ENCODE data around the gene LCAT. TPM values are rescaled to one million over a fixed set of nuclear protein-coding genes. Genes with fewer than 3 reads are reported as not detected.

Gene LCAT
- total RNA-seq, 5 donors from 2014 or later (not counting 1 experiment from before 2014, with no cell fraction given), result 9.8 to 20.7 (median 18.7) TPM

DNA sequence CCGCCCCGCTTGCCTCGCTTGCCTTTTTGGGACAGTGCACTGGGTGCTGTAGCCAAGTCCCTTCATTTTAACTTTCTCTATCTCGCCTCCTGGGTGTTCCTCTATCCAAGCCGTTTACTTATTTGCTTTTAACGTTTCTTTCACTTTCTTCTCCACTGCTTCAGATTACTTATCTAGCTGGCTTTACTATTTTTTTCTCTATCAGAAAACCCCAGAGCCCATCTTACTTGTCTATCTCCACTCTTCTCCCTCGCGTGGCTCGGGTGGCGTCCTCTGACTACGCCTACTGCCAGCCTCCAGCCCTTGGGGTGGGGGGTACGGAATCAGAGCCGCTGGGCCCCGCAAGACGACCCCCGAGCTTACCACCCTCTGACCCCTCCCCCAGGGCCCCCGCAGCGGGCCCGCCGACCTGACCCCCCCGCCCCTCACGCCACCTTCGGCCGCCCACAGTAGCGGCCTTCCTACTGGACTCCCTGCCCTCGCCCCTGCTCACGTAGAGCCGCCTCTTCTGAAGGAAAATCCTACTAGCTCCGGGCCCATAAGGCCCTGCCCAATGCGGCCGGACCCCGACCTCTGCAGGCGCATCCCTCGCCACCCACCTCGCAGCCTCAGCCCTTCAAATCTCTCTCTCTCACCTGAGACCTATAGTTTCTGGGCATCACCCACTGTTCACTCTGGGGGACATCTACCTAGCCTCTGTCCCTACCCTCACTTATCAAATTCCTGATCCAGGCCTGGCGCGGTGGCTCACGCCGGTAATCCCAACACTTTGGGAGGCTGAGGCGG is 25.5 kb upstream of the LCAT start:
- DNase-seq (peak in 1 of 35 experiments; percentile 55), ATAC-seq (replicated peaks in 1 of 4) (peak in 2 of 4 experiments; percentile 34 to 41)
- 67% methylated on average over 20 of the region's 40 CpGs for WGBS (ENCODE audit: insufficient coverage)
- Histone ChIP-seq H3K4me1 (ENCODE audit: control insufficient read depth in 1 of 2, extremely low read depth in 1 of 2, insufficient read depth in 2 of 2, low read length in 2 of 2) (peaks cover 10 to 28% of the 10 kb centered on the region in 2 experiments), H3K9me3 (no peaks in the 10 kb centered on the region), H3K36me3 (ENCODE audit: control insufficient read depth in 2 of 2, extremely low read depth in 1 of 2, insufficient read depth in 1 of 2, low read length in 1 of 2) (no peaks in the 10 kb centered on the region), H3K27me3 (replicated peaks in 1 of 2; ENCODE audit: control insufficient read depth in 2 of 2, extremely low read depth in 1 of 2, insufficient read depth in 2 of 2, low read length in 1 of 2) (no peaks in the 10 kb centered on the region), H3K27ac (ENCODE audit: low read length) (peak overlapping the region; percentile 40), H3K4me3 (ENCODE audit: control insufficient read depth in 1 of 2, extremely low read depth in 1 of 2, low read length in 1 of 2) (peak overlapping the region; percentile 58 to 89)
- Mint-ChIP-seq H3K36me3 (no peaks in the 10 kb centered on the region), H3K4me3 (peak overlapping the region; percentile 85 to 93 (median 85)), H3K9me3 (no peaks in the 10 kb centered on the region), H3K4me1 (peaks cover 21 to 35% (median 23%) of the 10 kb centered on the region in 3 donors), H3K27ac (peak overlapping the region; percentile 91 to 92), H3K27me3 (no peaks in the 10 kb centered on the region)
- POLR2A ChIA-PET, result no interaction called here
- CTCF ChIA-PET, result interaction anchor here in 1 of 2 donors (1.0 kb wide), 1 partner anchor 19 kb away, joined by 3 read pairs; no protein-coding TSS in a partner anchor

GRCh38 chr16:67968400-67969253 is 24.7 kb upstream of the LCAT start, which contains the start of gene SLC12A4:
TSS of gene SLC12A4 (minus strand) at chr16:67968637. CDS start at chr16:67968553, 84 bp downstream.
- Histone ChIP-seq H3K4me3 (ENCODE audit: control insufficient read depth in 1 of 2, extremely low read depth in 1 of 2, low read length in 1 of 2) (peak within 1 kb of the TSS; percentile 58 to 89), H3K27me3 (replicated peaks in 1 of 2; ENCODE audit: control insufficient read depth in 2 of 2, extremely low read depth in 1 of 2, insufficient read depth in 2 of 2, low read length in 1 of 2) (no peaks in the 10 kb centered on the region), H3K9me3 (no peaks in the 10 kb centered on the region), H3K4me1 (ENCODE audit: control insufficient read depth in 1 of 2, extremely low read depth in 1 of 2, insufficient read depth in 2 of 2, low read length in 2 of 2) (peaks cover 10 to 28% of the 10 kb centered on the region in 2 experiments), H3K36me3 (ENCODE audit: control insufficient read depth in 2 of 2, extremely low read depth in 1 of 2, insufficient read depth in 1 of 2, low read length in 1 of 2) (no peaks in the 10 kb centered on the region), H3K27ac (ENCODE audit: low read length) (peak within 1 kb of the TSS; percentile 40)
- DNase-seq, result peak; percentile 70 to 89 (median 81)
- WGBS (ENCODE audit: insufficient coverage), result 1% methylated on average over 78 of the region's 78 CpGs
- peak within 1 kb of the TSS; percentile 85 to 98 (median 94) for H3K4me3 Mint-ChIP-seq
- peaks cover 21 to 36% (median 23%) of the 10 kb centered on the region in 3 donors for H3K4me1 Mint-ChIP-seq
- ChIA-PET POLR2A (no interaction called here), CTCF (interaction anchor here in 1 of 2 donors (1.0 kb wide), 1 partner anchor 20 kb away, joined by 3 read pairs; no protein-coding TSS in a partner anchor)
- H3K27me3 Mint-ChIP-seq, result no peaks in the 10 kb centered on the region
- H3K27ac Mint-ChIP-seq, result peak within 1 kb of the TSS; percentile 91 to 92
- peak; percentile 87 to 93 (median 89) for ATAC-seq (replicated peaks in 1 of 4)
- H3K36me3 Mint-ChIP-seq, result no peaks in the 10 kb centered on the region
- no peaks in the 10 kb centered on the region for H3K9me3 Mint-ChIP-seq

GRCh38 chr16:67967958-67968399 is 24.1 kb upstream of the LCAT start:
- no peaks in the 10 kb centered on the region for H3K27me3 ChIP-seq (replicated peaks in 1 of 2; ENCODE audit: control insufficient read depth in 2 of 2, extremely low read depth in 1 of 2, insufficient read depth in 2 of 2, low read length in 1 of 2)
- no peaks in the 10 kb centered on the region for H3K9me3 ChIP-seq
- H3K4me3 ChIP-seq (ENCODE audit: control insufficient read depth in 1 of 2, extremely low read depth in 1 of 2, low read length in 1 of 2), result peak overlapping the region; percentile 58 to 73
- Mint-ChIP-seq H3K27me3 (no peaks in the 10 kb centered on the region), H3K27ac (peak overlapping the region; percentile 90 to 91), H3K4me1 (peaks cover 21 to 36% (median 23%) of the 10 kb centered on the region in 3 donors), H3K9me3 (no peaks in the 10 kb centered on the region), H3K4me3 (peak overlapping the region; percentile 85 to 98 (median 94)), H3K36me3 (peaks cover 2% of the 10 kb centered on the region)
- ATAC-seq (replicated peaks in 1 of 4) (peak in 3 of 4 experiments; percentile 20 to 32 (median 31)), DNase-seq (peak in 8 of 35 experiments; percentile 5 to 50 (median 18))
- under 1% methylated on average over 45 of the region's 45 CpGs for WGBS (ENCODE audit: insufficient coverage)
- no peak overlapping the region for H3K27ac ChIP-seq (ENCODE audit: low read length)
- H3K4me1 ChIP-seq (ENCODE audit: control insufficient read depth in 1 of 2, extremely low read depth in 1 of 2, insufficient read depth in 2 of 2, low read length in 2 of 2), result peaks cover 10 to 28% of the 10 kb centered on the region in 2 experiments
- ChIA-PET CTCF (no interaction called here), POLR2A (no interaction called here)
- peaks cover 0 to 2% of the 10 kb centered on the region in 2 donors for H3K36me3 ChIP-seq (ENCODE audit: control insufficient read depth in 2 of 2, extremely low read depth in 1 of 2, insufficient read depth in 1 of 2, low read length in 1 of 2)

DNA sequence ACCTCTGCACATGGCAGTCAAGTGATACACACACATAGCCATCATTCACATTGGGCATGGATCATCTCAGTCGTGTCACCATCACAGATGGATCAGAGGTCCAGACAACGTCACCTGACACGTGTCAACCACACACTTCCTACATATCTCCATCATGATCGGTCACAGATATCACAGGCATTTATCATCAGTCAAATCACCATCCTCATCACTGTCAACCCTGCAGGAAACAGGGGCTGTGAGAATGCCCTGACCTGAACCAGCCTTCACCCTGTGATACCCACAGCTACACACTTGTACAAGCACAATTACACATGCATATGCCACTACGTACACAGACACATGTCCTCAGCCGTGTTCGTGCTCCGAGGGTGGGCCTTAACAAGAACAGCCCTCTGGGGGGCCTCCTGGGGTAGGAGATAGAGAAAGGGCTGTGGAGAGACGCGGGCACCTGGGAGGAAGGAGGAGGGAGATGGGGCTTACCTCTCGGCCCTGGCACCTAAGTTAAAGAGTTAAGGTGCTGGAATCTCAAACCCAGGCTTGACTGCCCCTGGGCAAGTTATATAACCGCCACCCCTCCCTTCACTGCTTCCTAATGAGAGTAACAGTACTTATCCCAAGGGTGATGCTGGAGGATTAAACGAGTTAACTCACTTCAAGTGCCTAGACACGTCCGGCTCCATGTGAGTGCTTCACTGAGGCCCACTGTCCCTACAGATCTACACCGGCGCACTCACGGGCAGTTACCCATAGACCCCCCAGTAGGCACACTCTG is 23.4 kb upstream of the LCAT start:
- ChIA-PET CTCF (no interaction called here), POLR2A (interaction anchor here in 1 of 2 donors (0.7 kb wide), 1 partner anchor 151 kb away, joined by 3 read pairs; no protein-coding TSS in a partner anchor)
- H3K4me3 ChIP-seq (ENCODE audit: control insufficient read depth in 1 of 2, extremely low read depth in 1 of 2, low read length in 1 of 2), result peak overlapping the region; percentile 58 to 73
- WGBS (ENCODE audit: insufficient coverage), result 23% methylated on average over 5 of the region's 18 CpGs
- Mint-ChIP-seq H3K4me1 (peaks cover 21 to 36% (median 23%) of the 10 kb centered on the region in 3 donors), H3K9me3 (no peaks in the 10 kb centered on the region), H3K27ac (peak overlapping the region; percentile 90 to 91), H3K36me3 (peaks cover 7% of the 10 kb centered on the region), H3K4me3 (peak overlapping the region; percentile 85 to 98 (median 94)), H3K27me3 (no peaks in the 10 kb centered on the region)
- DNase-seq, result peak in 10 of 35 experiments; percentile 3 to 44 (median 20)
- no peaks in the 10 kb centered on the region for H3K27me3 ChIP-seq (replicated peaks in 1 of 2; ENCODE audit: control insufficient read depth in 2 of 2, extremely low read depth in 1 of 2, insufficient read depth in 2 of 2, low read length in 1 of 2)
- no peaks in the 10 kb centered on the region for H3K9me3 ChIP-seq
- H3K4me1 ChIP-seq (ENCODE audit: control insufficient read depth in 1 of 2, extremely low read depth in 1 of 2, insufficient read depth in 2 of 2, low read length in 2 of 2), result peaks cover 10 to 28% of the 10 kb centered on the region in 2 experiments
- ATAC-seq (replicated peaks in 1 of 4), result no peak
- H3K27ac ChIP-seq (ENCODE audit: low read length), result no peak overlapping the region
- peaks cover 0 to 4% of the 10 kb centered on the region in 2 donors for H3K36me3 ChIP-seq (ENCODE audit: control insufficient read depth in 2 of 2, extremely low read depth in 1 of 2, insufficient read depth in 1 of 2, low read length in 1 of 2)

DNA sequence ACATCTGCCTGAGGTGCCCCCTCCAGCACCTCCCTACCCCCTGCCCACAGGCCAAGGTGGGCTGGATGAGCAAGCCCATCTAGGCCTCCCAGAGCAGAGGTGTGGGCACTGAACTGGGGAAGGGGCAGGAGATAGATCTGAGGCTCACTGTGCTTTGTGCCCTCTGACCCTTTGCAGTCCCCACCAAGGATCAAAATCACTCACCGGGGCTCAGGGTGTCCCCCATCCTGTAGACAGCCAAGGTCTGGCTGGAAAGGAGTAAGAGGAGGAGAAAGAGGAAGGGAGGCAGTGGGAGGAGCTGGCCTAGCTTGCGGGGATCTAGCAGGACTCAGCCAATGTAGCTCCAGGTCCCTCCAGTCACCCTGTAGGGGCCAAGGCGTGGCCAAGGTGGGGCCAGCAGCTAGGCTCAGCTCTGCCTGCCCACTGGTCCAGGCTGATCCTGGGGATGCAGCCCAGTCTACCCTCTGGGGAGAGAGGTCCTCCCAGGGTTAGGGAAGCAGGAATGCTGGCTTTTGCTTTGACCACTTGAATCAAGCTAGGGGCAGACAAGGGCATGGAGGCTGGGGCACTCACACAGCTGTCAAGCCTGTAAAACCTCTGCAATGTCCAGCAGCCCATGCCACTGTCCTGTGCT is 22.7 kb upstream of the LCAT start:
- Histone ChIP-seq H3K36me3 (ENCODE audit: control insufficient read depth in 2 of 2, extremely low read depth in 1 of 2, insufficient read depth in 1 of 2, low read length in 1 of 2) (peaks cover 0 to 10% of the 10 kb centered on the region in 2 donors), H3K27me3 (replicated peaks in 1 of 2; ENCODE audit: control insufficient read depth in 2 of 2, extremely low read depth in 1 of 2, insufficient read depth in 2 of 2, low read length in 1 of 2) (no peaks in the 10 kb centered on the region), H3K4me1 (ENCODE audit: control insufficient read depth in 1 of 2, extremely low read depth in 1 of 2, insufficient read depth in 2 of 2, low read length in 2 of 2) (peaks cover 10 to 28% of the 10 kb centered on the region in 2 experiments), H3K4me3 (ENCODE audit: control insufficient read depth in 1 of 2, extremely low read depth in 1 of 2, low read length in 1 of 2) (no peak overlapping the region), H3K9me3 (no peaks in the 10 kb centered on the region), H3K27ac (ENCODE audit: low read length) (no peak overlapping the region)
- Mint-ChIP-seq H3K27me3 (no peaks in the 10 kb centered on the region), H3K36me3 (peaks cover 7% of the 10 kb centered on the region), H3K9me3 (no peaks in the 10 kb centered on the region), H3K27ac (peak overlapping the region in 1 of 2 donors; percentile 91), H3K4me3 (peak overlapping the region; percentile 85 to 98 (median 94)), H3K4me1 (peaks cover 21 to 36% (median 23%) of the 10 kb centered on the region in 3 donors)
- WGBS (ENCODE audit: insufficient coverage), result 88% methylated on average over 1 of the region's 3 CpGs
- DNase-seq, result no peak
- POLR2A ChIA-PET, result interaction anchor here in 1 of 2 donors (0.7 kb wide), 1 partner anchor 151 kb away, joined by 3 read pairs; no protein-coding TSS in a partner anchor
- CTCF ChIA-PET, result interaction anchor here in 1 of 2 donors (0.5 kb wide), 1 partner anchor 86 kb away, joined by 6 read pairs; no protein-coding TSS in a partner anchor
- no peak for ATAC-seq (replicated peaks in 1 of 4)
